Activated CD4-positive, CD25-positive, alpha-beta regulatory T cell treated with anti-CD3 and anti-CD28 coated beads, Interleukin-2, amount 50 U/mL, for 16 hours (primary cell): ENCODE data around the gene CCS.
"Not testable (repeated sequence)": the region's sequence is repeated elsewhere in the genome, so short reads cannot be mapped to it uniquely, and the experiment has no call there.

Experiments
- DNase-seq: peaks from one replicate; pipeline ENCODE4 v3.0.0-alpha.2; 2020; ENCODE audit warnings: low read depth, low spot score

Gene CCS

GRCh38 chr11:66591175-66591574, 1.8 kb upstream of the CCS start:
- DNase-seq = no peak

DNA sequence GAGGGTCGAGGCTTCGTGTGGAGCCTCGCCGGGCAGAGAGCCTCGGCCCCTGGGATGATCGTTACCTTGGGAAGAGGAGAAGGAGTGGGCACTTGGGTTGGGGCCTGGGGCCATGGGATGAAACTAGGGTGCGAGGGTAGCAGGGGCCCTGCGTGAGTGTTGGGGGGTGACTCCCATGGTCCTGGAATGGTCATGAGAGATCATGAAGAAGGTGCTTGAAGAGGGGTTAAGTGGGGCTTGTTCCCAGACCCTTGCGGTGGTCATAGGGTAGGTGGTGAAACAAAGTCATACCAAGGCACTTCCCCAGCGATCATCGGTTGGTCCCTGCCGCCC, 284 bp downstream of the CCS start:
- no peak for DNase-seq

DNA sequence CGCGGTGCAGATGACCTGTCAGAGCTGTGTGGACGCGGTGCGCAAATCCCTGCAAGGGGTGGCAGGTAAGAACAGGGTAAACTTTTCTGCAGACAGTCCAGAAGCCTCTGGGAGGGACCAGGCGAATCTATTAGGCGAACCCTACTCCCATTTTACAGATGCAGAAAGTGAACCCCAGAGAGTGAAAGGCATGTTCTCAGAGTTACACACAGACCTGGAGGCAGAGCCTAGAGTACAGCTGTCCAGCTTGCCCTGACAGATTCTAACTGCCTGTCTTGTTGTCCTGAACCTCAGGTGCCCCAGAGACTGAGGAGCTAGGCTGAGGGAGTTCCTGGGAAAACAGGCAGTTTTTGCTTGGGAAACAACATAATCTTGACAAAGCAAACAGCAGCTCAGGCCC, 665 bp downstream of the CCS start:
- DNase-seq = no peak

DNA sequence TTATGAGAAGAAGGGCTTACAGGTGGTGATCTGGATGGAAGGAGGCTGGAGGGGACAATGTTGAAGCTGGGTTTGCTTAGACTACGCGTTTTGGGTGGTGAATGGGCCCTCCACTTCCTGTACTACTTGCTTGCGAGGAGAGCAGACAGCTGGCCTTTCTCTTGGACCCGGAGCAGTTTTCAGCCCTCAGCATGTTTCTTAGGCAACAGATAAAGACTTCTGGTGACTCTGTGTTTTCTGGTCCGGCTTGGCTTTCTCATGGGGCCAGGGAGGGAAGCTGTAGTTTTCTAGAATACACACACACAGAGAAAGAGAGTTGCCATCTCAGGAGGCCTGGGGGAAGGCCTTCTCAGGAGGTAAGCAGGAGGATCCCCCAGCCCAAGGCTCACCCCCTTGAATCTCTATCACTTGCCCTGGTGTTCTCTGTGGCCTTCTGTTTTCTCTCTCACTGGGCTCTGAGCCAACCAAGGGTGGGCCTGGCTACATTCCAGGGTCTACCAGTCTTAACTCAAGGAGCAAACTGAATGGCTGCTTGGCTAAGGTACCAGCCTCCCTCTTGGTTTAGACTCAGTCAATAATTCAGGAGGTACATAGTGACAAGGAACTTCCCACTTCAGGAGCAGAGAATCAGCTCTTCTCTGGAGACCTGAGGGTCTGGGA, 2.4 kb downstream of the CCS start:
- DNase-seq = no peak

GRCh38 chr11:66598993-66599392, 6.0 kb downstream of the CCS start:
- DNase-seq = no peak

- DNase-seq = no peak
Observed at GRCh38 chr11:66600219-66600618, 7.2 kb downstream of the CCS start.

- DNase-seq = no peak
Observed at GRCh38 chr11:66600631-66601233, 7.7 kb downstream of the CCS start.

GRCh38 chr11:66603072-66603471, 10.1 kb downstream of the CCS start:
- DNase-seq = no peak

DNA sequence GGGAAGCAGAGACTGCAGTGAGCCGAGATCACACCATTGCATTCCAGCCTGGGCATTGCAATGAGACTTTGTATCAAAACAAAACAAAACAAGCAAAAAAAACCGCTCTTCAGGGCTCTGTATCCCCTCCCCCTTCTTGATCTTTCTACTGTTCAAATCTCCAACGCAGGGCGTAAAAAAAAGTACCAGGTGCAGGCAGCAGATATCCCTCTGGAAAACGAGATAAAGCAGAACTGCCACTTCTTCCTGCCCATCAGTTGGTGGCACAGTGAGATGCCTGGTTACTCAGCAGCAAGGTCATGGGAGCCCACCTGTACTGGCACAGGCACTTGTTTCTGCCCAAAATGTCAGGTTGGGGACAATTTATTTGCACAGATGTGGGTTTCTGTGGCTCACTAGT, 11.2 kb downstream of the CCS start:
- DNase-seq = no peak

DNA sequence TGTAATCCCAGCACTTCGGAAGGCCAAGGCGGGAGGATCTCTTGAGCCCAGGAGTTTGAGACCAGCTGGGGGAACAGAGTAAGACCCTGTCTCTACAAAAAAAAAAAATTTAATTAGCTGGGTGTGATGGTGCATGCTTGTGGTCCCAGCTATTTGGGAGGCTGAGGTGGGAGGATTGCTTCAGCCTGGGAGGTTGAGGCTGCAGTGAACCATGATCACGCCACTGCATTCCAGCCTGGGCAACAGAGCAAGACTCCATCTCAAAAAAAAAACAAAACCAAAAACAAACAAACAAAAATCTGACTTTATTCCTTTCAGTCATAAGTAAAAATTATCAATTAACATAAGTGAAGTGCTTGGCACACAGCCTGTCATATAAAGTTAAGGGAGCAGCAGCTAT, 13.6 kb downstream of the CCS start:
- not testable (repeated sequence) for DNase-seq

DNA sequence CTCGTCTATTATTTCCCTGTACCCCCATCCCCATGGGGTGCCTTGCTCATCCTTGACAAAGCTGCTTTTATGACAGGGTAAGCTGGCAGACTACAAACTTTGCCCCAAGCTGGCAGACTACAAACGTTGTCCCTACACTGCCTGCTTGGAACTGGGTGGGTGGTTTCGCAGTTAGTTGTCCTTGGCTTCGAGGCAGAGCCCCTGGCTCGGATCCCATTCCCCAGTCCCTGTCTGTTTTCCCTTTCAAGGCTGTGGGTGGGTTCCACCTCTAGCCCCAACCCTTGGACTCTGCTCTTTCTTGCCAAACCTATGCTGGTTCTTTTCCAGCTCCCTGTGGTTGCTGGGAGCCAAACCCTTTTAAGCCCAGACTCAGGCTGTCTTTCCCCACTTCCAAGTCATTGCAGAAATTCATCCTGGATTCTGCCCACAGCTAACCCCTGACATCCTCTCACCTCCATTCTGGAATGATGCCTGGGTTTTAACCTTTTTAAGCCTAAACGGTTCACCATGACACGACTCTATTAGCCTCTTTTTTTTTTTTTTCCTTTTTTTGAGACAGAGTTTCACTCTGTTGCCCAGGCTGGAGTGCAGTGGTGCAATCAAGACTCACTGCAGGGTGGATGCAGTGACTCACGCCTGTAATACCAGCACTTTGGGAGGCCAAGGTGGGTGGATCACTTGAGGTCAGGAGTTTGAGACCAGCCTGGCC, 14.3 kb downstream of the CCS start:
- DNase-seq = no peak

GRCh38 chr11:66609721-66610617, 17.0 kb downstream of the CCS start:
- DNase-seq = no peak

DNA sequence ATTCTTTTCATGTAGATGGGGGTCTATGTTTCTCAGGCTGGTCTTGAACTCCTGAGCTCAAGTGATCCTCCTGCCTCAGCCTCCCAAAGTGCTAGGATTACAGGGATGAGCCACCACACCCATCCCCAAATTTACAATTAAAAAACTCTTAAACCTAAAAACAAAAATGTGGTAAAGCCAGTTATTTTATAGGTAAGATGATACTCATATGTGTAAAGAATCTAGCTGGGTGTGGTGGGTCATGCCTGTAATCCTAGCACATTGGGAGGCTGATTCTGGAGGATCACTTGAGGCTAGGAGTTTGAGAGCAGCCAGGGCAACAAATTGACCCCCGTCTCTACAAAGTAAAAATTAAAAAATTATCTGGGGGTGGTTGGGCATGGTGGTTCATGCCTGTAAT, 19.5 kb downstream of the CCS start:
- no peak for DNase-seq

- DNase-seq = no peak
Observed at GRCh38 chr11:66614073-66614472, 21.1 kb downstream of the CCS start.

DNA sequence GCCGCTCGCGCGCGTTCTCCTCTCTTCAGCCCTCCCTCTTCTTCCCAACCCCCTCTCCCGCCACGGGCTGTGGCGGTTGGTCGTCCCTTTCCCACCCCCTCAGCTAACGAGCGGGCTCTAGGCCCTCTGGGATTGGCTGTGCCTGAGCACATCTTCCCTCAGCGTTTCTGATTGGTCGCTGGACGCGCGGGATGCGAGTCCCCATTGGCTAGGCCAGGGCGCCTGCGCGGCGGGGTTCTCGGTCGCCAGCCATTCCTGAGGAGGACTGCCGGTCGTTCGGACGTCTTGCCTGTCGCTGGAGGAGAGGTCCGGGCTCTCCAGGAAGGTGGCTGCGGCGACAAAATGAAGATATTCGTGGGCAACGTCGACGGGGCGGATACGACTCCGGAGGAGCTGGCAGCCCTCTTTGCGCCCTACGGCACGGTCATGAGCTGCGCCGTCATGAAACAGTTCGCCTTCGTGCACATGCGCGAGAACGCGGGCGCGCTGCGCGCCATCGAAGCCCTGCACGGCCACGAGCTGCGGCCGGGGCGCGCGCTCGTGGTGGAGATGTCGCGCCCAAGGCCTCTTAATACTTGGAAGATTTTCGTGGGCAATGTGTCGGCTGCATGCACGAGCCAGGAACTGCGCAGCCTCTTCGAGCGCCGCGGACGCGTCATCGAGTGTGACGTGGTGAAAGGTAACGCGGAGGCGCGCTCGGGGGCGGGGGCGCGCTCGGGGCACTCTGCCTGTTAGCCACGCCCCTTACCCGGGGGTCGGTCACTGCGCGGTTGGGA, 23.6 kb downstream of the CCS start, which contains the start of gene RBM14:
TSS of gene RBM14 (plus strand) at position 252 of the 776 bp plus-strand sequence. CDS start at position 343, 91 bp downstream.
- peak; percentile 98 for DNase-seq

DNA sequence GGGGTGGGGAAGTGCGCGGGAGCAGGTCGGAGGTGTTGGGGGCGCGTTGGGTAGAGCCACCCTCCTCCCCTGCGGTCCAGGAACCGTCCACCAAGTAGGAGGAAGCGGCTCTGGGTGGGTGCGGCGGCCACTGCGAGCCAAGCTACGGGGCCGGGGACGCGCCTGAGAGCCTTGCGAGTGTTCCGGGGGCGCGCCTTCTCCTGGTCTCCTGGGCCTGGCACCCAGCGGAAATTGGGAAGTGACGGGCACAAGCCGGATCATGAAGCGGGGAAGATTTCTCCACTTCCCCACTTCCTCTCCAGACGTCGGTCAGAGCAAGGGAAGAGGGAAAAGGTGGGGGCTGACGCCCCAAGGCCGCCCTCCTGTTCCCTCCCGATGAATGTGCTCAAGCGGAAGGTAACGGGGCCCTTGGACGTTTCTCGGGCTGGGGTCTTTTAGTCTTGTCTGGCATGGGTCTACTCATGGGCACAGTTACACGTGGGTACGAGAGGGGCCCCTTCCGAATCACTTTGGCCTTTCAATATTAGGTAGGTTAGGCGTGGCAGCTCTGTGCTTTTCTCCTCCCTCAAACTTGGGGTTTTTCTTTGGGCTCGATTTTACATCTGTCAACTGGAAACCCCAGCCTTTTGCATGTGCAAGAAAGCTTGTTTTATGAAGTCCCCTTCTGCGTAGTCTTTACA, 24.3 kb downstream of the CCS start:
- DNase-seq = no peak

DNA sequence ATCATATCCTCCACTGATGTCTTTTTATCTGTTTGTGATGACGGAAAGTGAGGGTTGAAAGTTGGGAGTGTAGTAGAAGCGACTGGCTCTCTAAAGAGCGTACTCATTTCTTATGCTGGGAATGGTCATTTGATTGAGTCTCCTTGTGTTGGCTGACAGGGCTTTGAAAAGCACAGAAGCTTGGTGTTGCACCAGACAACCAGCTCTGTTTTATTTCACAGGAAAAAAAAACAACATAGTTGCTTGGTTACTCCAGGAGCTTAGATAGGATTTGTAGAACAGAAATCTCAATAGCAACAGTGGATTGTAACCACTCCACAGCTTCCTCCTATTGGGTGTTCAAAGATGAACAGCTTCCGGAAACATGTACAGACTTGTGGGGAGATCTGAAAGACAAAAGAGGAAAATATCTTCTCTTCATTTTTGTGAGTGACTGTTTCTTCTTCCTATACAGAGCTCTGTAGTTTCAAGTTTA, 26.1 kb downstream of the CCS start:
- DNase-seq = no peak

- DNase-seq = no peak
Observed at GRCh38 chr11:66624450-66624849, 31.5 kb downstream of the CCS start.

DNA sequence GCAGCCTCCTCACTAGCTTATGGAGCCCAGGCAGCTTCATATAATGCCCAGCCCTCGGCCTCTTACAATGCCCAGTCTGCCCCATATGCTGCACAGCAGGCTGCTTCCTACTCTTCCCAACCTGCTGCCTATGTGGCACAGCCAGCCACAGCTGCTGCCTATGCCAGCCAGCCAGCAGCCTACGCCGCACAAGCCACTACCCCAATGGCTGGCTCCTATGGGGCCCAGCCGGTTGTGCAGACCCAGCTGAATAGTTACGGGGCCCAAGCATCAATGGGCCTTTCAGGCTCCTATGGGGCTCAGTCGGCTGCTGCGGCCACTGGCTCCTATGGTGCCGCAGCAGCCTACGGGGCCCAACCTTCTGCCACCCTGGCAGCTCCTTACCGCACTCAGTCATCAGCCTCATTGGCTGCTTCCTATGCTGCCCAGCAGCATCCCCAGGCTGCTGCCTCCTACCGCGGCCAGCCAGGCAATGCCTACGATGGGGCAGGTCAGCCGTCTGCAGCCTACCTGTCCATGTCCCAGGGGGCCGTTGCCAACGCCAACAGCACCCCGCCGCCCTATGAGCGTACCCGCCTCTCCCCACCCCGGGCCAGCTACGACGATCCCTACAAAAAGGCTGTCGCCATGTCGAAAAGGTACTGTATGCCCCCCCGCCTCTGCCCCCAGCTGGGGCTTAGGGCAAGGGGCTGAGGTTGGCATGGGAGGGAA, 32.2 kb downstream of the CCS start:
- no peak for DNase-seq

- DNase-seq = no peak
Observed at GRCh38 chr11:66625752-66626149, 32.8 kb downstream of the CCS start.
